ENCODE measurements around the gene B4GALNT2. TPM values are rescaled to one million over a fixed set of nuclear protein-coding genes. Genes with fewer than 3 reads are reported as not detected.

The B4GALNT2 gene
- 0.18 to 0.57 TPM (median 0.45 TPM) in 5 replicates for total RNA-seq (2022; extraction: Qiagen RNA extraction; ENCODE audit: low read depth)

GRCh38 chr17:49132699-49133364 lies at the start of gene B4GALNT2:
Gene B4GALNT2 (plus strand): TSS chr17:49132769. CDS start chr17:49132793, 24 bp downstream.

GRCh38 chr17:49210158-49211029 lies 77.8 kb downstream of the B4GALNT2 start, which contains the start of the genes ABI3 and GNGT2:
Gene ABI3 (plus strand): TSS chr17:49210707. CDS start chr17:49210725, 18 bp downstream.
Gene GNGT2 (minus strand): TSS chr17:49210574. CDS start chr17:49207422, 3,152 bp downstream.

Other genes with a start within 250 kb of the B4GALNT2 start
- gene ATP5MC1, start 240.0 kb upstream of the B4GALNT2 start, total RNA-seq (2022; extraction: Qiagen RNA extraction; ENCODE audit: low read depth), result 449 to 723 TPM (median 558 TPM) in 5 replicates
- gene UBE2Z, start 224.4 kb upstream of the B4GALNT2 start, total RNA-seq (2022; extraction: Qiagen RNA extraction; ENCODE audit: low read depth), result 118 to 139 TPM (median 126 TPM) in 5 replicates
- gene SNF8, start 187.9 kb upstream of the B4GALNT2 start, total RNA-seq (2022; extraction: Qiagen RNA extraction; ENCODE audit: low read depth), result 239 to 344 TPM (median 313 TPM) in 5 replicates
- gene GIP, start 164.2 kb upstream of the B4GALNT2 start, total RNA-seq (2022; extraction: Qiagen RNA extraction; ENCODE audit: low read depth), result 3.5 to 5.9 TPM (median 4.3 TPM) in 5 replicates
- 58.9 to 90.0 TPM (median 79.9 TPM) in 5 replicates for gene IGF2BP1, start 135.4 kb upstream of the B4GALNT2 start, total RNA-seq (2022; extraction: Qiagen RNA extraction; ENCODE audit: low read depth)
- gene GNGT2, start 77.8 kb downstream of the B4GALNT2 start, total RNA-seq (2022; extraction: Qiagen RNA extraction; ENCODE audit: low read depth), result 0.69 to 1.5 TPM (median 0.85 TPM) in 5 replicates
- gene ABI3, start 77.9 kb downstream of the B4GALNT2 start, total RNA-seq (2022; extraction: Qiagen RNA extraction; ENCODE audit: low read depth), result not detected in 5 replicates
- 0.33 to 0.97 TPM (median 0.42 TPM) in 5 replicates for gene PHOSPHO1, start 98.0 kb downstream of the B4GALNT2 start, total RNA-seq (2022; extraction: Qiagen RNA extraction; ENCODE audit: low read depth)
- 6.9 to 10.6 TPM (median 7.7 TPM) in 5 replicates for gene ZNF652, start 229.5 kb downstream of the B4GALNT2 start, total RNA-seq (2022; extraction: Qiagen RNA extraction; ENCODE audit: low read depth)

All from A549 treated with ZK216348 at 1 μM for 4 hours (cell line).